Measurements from ENCODE around the gene GNG12.

DNA sequence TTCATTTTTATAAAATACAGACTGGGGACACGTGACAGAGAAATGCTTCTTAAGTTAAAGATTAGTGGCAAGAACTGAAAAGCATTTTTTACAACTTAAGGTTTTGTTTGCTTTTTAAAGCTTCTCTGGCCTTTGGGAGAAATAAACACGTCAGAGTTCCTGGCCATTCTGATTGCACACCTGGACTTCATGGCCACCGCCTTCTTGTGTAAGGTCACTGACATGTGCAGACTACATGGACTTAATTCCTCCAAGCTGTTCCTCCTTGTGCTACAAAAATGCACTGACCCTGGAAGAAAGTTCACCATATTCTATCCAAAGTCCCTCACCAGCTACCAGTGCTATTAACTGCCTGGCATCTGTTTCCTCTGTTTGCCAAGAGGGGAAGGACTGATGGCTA lies 92.1 kb downstream of the GNG12 start:
- no peak for TF ChIP-seq EZH2phosphoT487 (IDR thresholded peaks at IDR 0.05; ENCODE audit: borderline replicate concordance)
- TF ChIP-seq, protein P1, sequence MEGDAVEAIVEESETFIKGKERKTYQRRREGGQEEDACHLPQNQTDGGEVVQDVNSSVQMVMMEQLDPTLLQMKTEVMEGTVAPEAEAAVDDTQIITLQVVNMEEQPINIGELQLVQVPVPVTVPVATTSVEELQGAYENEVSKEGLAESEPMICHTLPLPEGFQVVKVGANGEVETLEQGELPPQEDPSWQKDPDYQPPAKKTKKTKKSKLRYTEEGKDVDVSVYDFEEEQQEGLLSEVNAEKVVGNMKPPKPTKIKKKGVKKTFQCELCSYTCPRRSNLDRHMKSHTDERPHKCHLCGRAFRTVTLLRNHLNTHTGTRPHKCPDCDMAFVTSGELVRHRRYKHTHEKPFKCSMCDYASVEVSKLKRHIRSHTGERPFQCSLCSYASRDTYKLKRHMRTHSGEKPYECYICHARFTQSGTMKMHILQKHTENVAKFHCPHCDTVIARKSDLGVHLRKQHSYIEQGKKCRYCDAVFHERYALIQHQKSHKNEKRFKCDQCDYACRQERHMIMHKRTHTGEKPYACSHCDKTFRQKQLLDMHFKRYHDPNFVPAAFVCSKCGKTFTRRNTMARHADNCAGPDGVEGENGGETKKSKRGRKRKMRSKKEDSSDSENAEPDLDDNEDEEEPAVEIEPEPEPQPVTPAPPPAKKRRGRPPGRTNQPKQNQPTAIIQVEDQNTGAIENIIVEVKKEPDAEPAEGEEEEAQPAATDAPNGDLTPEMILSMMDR (conservative IDR thresholded peaks at IDR 0.05; ENCODE audit: low read length), result no peak
